Endometrial microvascular endothelial cells (primary cell): ENCODE results near the gene ZIC5. TPM values are rescaled to one million over a fixed set of nuclear protein-coding genes. Genes with fewer than 3 reads are reported as not detected.

Experiments
- in situ Hi-C: cut with HindIII; loops from 2 replicates; pipeline ENCODE4 v1.10.0; 2017; ENCODE audit warnings: low sequenced_read_pairs, low pct_unique_long_range_greater_than_20kb; ENCODE audit errors: inconsistent ontology term
- total RNA-seq: library from RNA; depleted of rRNA; stranded (reverse); fragments of >200 nt; gene quantifications from one replicate; pipeline ENCODE4 v1.2.3, GENCODE V29; 2015; ENCODE audit errors: inconsistent ontology term

The ZIC5 gene
- total RNA-seq, 1 donor from 2014 or later, result not detected

- in situ Hi-C loops, result loop anchor here (25.0 kb wide), 1 partner anchor 563 kb away; no protein-coding TSS in a partner anchor
These were observed 22.5 kb downstream of the ZIC5 start for GRCh38 chr13:99948907-99949678.

DNA sequence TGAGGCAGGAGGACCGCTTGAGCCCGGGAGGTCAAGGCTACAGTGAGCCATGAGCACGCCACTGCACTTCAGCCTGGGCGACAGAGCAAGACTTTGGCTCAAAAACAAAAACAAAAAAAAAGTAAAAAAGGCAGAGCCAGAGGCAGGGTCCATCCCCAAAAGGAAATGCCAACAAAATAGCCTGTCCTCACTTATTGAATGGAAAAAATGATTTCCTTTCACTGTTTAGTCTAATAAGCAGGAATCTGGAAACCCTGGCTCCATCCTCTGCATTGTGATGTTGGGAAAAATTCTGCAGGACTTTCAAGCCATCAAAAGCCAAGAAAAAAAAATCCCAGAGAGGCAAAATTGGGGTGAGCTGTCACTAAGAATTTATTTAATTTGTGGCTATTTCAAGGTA is 23.2 kb downstream of the ZIC5 start:
- in situ Hi-C loops, result loop anchor here (25.0 kb wide), 1 partner anchor 564 kb away; no protein-coding TSS in a partner anchor

GRCh38 chr13:99947666-99948065 is 23.9 kb downstream of the ZIC5 start:
- in situ Hi-C loops, result loop anchor here (25.0 kb wide), 1 partner anchor 565 kb away; no protein-coding TSS in a partner anchor

GRCh38 chr13:99945515-99945914 is 26.1 kb downstream of the ZIC5 start:
- in situ Hi-C loops, result loop anchor here (25.0 kb wide), 1 partner anchor 567 kb away; no protein-coding TSS in a partner anchor

DNA sequence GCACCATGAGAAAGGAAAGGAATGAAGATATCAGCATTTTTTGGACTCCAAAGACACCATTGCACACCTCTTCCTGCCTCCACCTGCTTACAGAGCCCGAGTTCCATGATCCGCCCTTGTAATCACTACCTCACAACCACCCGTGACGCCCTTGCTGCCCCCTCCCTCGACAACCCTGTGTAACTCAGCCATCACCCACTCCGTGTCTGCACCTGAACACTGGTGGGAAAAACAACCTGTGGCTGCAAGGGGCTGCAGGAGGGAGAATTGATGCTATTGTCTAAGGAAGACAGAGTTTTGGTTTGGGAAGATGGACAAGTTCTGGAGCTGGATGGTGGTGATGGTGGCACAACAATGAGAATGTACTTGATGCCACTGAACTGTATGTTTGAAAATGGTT is 27.0 kb downstream of the ZIC5 start:
- in situ Hi-C loops, result loop anchor here (25.0 kb wide), 1 partner anchor 568 kb away; no protein-coding TSS in a partner anchor

DNA sequence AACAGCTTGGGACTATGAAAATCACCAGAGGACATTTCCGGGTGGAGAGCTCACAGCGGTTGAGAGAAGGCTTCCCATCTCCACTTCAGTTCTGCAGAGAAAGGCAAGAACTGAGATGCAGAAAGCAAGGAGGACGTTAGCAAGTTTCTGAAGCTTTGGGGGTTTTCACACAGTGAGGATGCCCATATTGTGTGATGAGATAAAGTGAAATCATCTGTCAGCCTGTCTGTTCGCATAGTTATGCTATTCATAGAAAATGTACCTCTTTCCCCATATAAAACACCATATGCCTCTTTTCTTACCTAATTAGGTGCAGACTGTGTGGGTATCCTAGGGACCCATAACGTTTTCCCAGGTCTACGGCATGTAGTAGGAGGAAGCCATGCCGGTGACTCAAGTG is 27.5 kb downstream of the ZIC5 start:
- in situ Hi-C loops, result loop anchor here (25.0 kb wide), 1 partner anchor 568 kb away; no protein-coding TSS in a partner anchor

GRCh38 chr13:99941911-99942310 is 29.7 kb downstream of the ZIC5 start:
- in situ Hi-C loops, result loop anchor here (25.0 kb wide), 1 partner anchor 570 kb away; no protein-coding TSS in a partner anchor

DNA sequence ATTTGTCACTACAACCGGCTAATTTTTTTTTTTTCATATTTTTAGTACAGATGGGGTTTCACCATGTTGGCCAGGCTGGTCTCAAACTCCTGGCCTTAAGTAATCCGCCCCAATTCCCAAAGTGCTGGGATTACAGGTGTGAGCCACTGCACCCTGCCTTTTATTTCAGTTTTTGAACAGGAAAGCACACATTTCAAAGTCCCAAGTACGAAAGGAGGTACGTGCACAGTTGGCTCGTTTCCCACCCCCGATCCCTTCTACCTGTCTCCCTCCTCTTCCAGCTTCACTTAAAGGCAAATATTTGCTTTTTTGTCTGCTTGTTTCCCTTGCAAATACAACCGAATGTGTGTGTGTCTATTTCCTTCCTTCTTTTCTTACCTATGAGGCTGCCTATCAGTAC is 30.5 kb downstream of the ZIC5 start:
- in situ Hi-C loops, result loop anchor here (25.0 kb wide), 1 partner anchor 571 kb away; no protein-coding TSS in a partner anchor

- in situ Hi-C loops, result loop anchor here (25.0 kb wide), 1 partner anchor 574 kb away; no protein-coding TSS in a partner anchor
These were observed 32.9 kb downstream of the ZIC5 start for GRCh38 chr13:99938635-99939034.

GRCh38 chr13:99935772-99936171 is 35.8 kb downstream of the ZIC5 start:
- in situ Hi-C loops, result loop anchor here (25.0 kb wide), 1 partner anchor 577 kb away; no protein-coding TSS in a partner anchor

DNA sequence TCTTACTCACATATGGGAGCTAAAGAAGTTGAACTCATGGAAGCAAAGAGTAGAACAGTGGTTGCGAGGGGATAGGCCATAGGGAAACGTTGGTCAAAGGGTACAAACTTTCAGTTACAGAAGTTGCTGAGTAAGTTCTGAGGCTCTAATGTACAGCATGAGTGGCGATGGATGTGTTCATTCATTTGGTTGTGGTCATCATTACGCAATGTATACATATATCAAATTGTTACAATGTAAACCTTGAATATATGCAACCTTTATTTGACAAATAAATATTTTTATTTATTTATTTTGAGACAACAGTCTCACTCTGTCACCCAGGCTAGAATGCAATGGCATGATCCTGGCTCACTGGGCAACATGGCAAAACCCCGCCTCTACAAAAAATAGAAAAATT is 38.7 kb downstream of the ZIC5 start:
- in situ Hi-C loops, result loop anchor here (25.0 kb wide), 1 partner anchor 579 kb away; no protein-coding TSS in a partner anchor

DNA sequence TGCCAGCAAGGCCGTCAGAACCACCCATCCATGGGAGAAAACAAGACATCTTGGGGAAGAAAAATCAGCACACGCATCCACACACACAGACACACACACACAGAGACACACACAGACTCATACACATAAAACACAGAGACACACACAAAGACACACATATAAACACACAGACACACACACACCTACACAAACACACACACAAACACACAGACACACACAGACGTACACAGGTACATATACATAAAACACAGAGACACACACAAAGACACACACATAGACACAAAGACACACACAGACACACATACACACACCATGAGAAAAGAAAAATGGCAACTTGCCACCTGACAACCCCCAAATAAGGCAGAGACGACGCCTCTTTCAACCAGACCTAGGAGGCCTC is 40.6 kb downstream of the ZIC5 start:
- in situ Hi-C loops, result loop anchor here (25.0 kb wide), 1 partner anchor 581 kb away; no protein-coding TSS in a partner anchor

DNA sequence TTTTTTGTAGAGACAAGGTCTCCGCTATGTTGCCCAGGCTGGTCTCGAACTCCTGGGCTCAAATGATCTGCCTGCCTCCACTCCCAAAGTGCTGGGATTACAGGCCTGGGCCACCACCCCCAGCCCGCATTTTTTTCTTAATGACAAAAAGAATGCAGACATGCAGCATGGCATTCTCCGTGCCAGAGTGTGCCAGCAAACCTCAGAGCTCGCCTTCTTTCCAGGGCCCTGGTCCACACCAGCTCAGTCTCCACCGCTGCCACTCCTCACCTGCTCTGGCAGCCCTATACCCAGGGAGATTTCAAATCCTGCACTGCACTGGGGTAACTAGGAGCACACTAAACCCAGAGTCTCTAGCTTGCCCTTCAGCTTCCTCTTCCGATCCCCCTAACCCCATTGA is 41.7 kb downstream of the ZIC5 start:
- in situ Hi-C loops, result loop anchor here (25.0 kb wide), 1 partner anchor 582 kb away; no protein-coding TSS in a partner anchor

GRCh38 chr13:99926014-99926731 is 45.4 kb downstream of the ZIC5 start:
- in situ Hi-C loops, result loop anchor here (25.0 kb wide), 1 partner anchor 586 kb away; no protein-coding TSS in a partner anchor

DNA sequence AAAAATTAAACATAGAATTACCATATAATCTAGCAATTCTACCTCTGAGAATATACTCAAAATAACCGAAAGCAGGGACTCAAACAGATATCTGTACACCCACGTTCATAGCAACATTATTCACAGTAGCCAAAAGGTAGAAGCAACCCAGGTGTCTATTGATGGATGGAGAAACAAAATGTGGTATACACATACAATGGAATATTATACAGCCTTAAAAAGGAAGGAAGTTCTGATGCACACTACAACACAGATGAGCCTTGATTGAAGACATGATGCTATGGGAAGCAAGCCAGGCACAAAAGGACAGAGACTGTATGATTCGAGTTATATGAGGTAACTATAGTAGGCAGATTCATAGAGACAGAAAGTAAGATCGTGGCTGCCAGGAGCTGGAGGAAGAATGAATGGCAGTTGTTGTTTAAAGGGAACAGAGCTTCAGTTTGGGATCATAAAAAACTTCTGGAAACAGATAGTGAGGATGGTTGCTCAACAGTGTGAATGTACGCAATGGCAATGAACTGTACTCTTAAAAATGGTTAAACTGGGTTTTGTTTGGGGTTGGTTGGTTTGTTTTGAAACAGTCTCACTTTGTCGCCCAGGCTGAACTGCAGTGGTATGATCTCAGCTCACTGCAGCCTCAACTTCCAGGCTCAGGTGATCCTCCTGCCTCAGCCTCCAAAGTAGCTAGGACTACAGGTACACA is 47.5 kb downstream of the ZIC5 start:
- in situ Hi-C loops, result no loop called here

GRCh38 chr13:99922631-99923404 is 48.7 kb downstream of the ZIC5 start:
- in situ Hi-C loops, result no loop called here

- in situ Hi-C loops, result no loop called here
These were observed 52.4 kb downstream of the ZIC5 start for GRCh38 chr13:99919132-99919531.
